H9 (cell line): Measurements from ENCODE around the gene COL4A2. TPM values are rescaled to one million over a fixed set of nuclear protein-coding genes. Genes with fewer than 3 reads are reported as not detected.

Experiments used
- DNase-seq: peaks from one replicate; pipeline ENCODE4 v3.0.0-alpha.2; 2017
- H2AFZ ChIP-seq: one replicate; pipeline ENCODE4 v1.6.1; 2013; ENCODE audit warnings: mild to moderate bottlenecking, low read length, control low read depth, moderate library complexity
- H2AK5ac ChIP-seq: 2 replicates; pipeline ENCODE4 v1.6.1; 2013; ENCODE audit warnings: low read length, control low read depth, mixed read lengths; ENCODE audit not compliant: insufficient read length
- H2BK120ac ChIP-seq: one replicate; pipeline ENCODE4 v1.6.1; 2013; ENCODE audit warnings: low read depth, mild to moderate bottlenecking, low read length, control low read depth, inconsistent platforms; ENCODE audit not compliant: poor library complexity, severe bottlenecking
- H2BK12ac ChIP-seq: 2 replicates; pipeline ENCODE4 v1.6.1; 2013; ENCODE audit warnings: low read length, control low read depth, mixed read lengths, low read depth; ENCODE audit not compliant: insufficient read length
- H2BK15ac ChIP-seq: 2 replicates; pipeline ENCODE4 v1.6.1; 2013; ENCODE audit warnings: low read depth, low read length, control low read depth
- H2BK20ac ChIP-seq: one replicate; pipeline ENCODE4 v1.6.1; 2013; ENCODE audit warnings: low read depth, mild to moderate bottlenecking, low read length, control low read depth, inconsistent platforms; ENCODE audit not compliant: poor library complexity, severe bottlenecking
- H2BK5ac ChIP-seq: 2 replicates; pipeline ENCODE4 v1.6.1; 2013; ENCODE audit warnings: low read length, control low read depth, mixed read lengths; ENCODE audit not compliant: insufficient read length
- H3K14ac ChIP-seq: 2 replicates; pipeline ENCODE4 v1.6.1; 2013; ENCODE audit warnings: low read length, control low read depth; ENCODE audit not compliant: insufficient read depth
- H3K18ac ChIP-seq: 2 replicates; pipeline ENCODE4 v1.6.1; 2013; ENCODE audit warnings: low read depth, mild to moderate bottlenecking, mixed read lengths, low read length, control low read depth; ENCODE audit not compliant: insufficient read length
- H3K23ac ChIP-seq: 2 replicates; pipeline ENCODE4 v1.6.1; 2013; ENCODE audit warnings: low read length, control low read depth, mixed read lengths, low read depth; ENCODE audit not compliant: insufficient read length
- H3K23me2 ChIP-seq: 2 replicates; pipeline ENCODE4 v1.6.1; 2013; ENCODE audit warnings: low read depth, mild to moderate bottlenecking, mixed read lengths, low read length, control low read depth; ENCODE audit not compliant: insufficient read length, poor library complexity, severe bottlenecking
- H3K27ac ChIP-seq: 2 replicates; pipeline ENCODE4 v1.5.1; 2013; ENCODE audit warnings: low read length, control low read depth, mixed read lengths, low read depth; ENCODE audit not compliant: insufficient read length
- H3K27me3 ChIP-seq: 2 replicates; pipeline ENCODE4 v1.6.1; 2013; ENCODE audit warnings: low read length, control low read depth, inconsistent platforms; ENCODE audit not compliant: insufficient read depth
- H3K4ac ChIP-seq: 2 replicates; pipeline ENCODE4 v1.6.1; 2013; ENCODE audit warnings: low read depth, mild to moderate bottlenecking, control low read depth, inconsistent platforms, low read length, moderate library complexity
- H3K4me1 ChIP-seq: 2 replicates; pipeline ENCODE4 v1.6.1; 2013; ENCODE audit warnings: low read length, control low read depth, inconsistent platforms; ENCODE audit not compliant: insufficient read depth
- H3K4me2 ChIP-seq: 2 replicates; pipeline ENCODE4 v1.6.1; 2013; ENCODE audit warnings: low read length, control low read depth, mixed read lengths; ENCODE audit not compliant: insufficient read length, insufficient read depth
- H3K56ac ChIP-seq: 2 replicates; pipeline ENCODE4 v1.6.1; 2013; ENCODE audit warnings: low read depth, mild to moderate bottlenecking, mixed read lengths, low read length, control low read depth; ENCODE audit not compliant: insufficient read length
- H3K79me1 ChIP-seq: 2 replicates; pipeline ENCODE4 v1.6.1; 2013; ENCODE audit warnings: low read depth, mild to moderate bottlenecking, moderate library complexity, low read length, control low read depth, inconsistent platforms; ENCODE audit not compliant: insufficient read depth, poor library complexity, severe bottlenecking
- H3K79me2 ChIP-seq: 2 replicates; pipeline ENCODE4 v1.6.1; 2013; ENCODE audit warnings: low read length, control low read depth, inconsistent platforms; ENCODE audit not compliant: insufficient read depth
- H3K9ac ChIP-seq: 2 replicates; pipeline ENCODE4 v1.6.1; 2013; ENCODE audit warnings: low read length, control low read depth, mixed read lengths; ENCODE audit not compliant: insufficient read length; ENCODE audit errors: extremely low read depth
- H3K9me3 ChIP-seq: one replicate; pipeline ENCODE4 v1.6.1; 2013; ENCODE audit warnings: low read depth, low read length, inconsistent platforms; ENCODE audit not compliant: control insufficient read depth
- H3T11ph ChIP-seq: one replicate; pipeline ENCODE4 v1.6.1; 2013; ENCODE audit warnings: mild to moderate bottlenecking, low read length, control low read depth, inconsistent platforms
- H4K20me1 ChIP-seq: one replicate; pipeline ENCODE4 v1.6.1; 2013; ENCODE audit not compliant: control insufficient read depth, insufficient read length, insufficient read depth
- H4K5ac ChIP-seq: 2 replicates; pipeline ENCODE4 v1.6.1; 2013; ENCODE audit warnings: low read depth, mild to moderate bottlenecking, mixed read lengths, low read length, control low read depth; ENCODE audit not compliant: insufficient read length
- H4K8ac ChIP-seq: replicated peaks from 2 replicates; pipeline ENCODE4 v1.6.1; 2013; ENCODE audit warnings: low read length, control low read depth, mixed read lengths, low read depth; ENCODE audit not compliant: insufficient read length
- H4K91ac ChIP-seq: 2 replicates; pipeline ENCODE4 v1.6.1; 2013; ENCODE audit warnings: low read depth, mild to moderate bottlenecking, moderate library complexity, mixed read lengths, low read length, control low read depth; ENCODE audit not compliant: insufficient read length
- H3K27ac Mint-ChIP-seq, 3 experiments: 2 replicates in 2 of 3; 3 replicates in 1 of 3; pipeline ENCODE4 v1.8.0; 2020 to 2021; ENCODE audit warnings: mixed read lengths in 3 of 3, mild to moderate bottlenecking in 1 of 3, moderate library complexity in 1 of 3
- H3K27me3 Mint-ChIP-seq: 2 replicates; pipeline ENCODE4 v1.8.0; 2021; ENCODE audit warnings: low read depth, mild to moderate bottlenecking, moderate library complexity, mixed read lengths
- H3K36me3 Mint-ChIP-seq, 3 experiments: 2 replicates in 2 of 3; 3 replicates in 1 of 3; pipeline ENCODE4 v1.8.0; 2020 to 2021; ENCODE audit warnings: low read depth in 3 of 3, mixed read lengths in 3 of 3; ENCODE audit not compliant: insufficient read depth in 1 of 3
- H3K4me1 Mint-ChIP-seq, 2 experiments: 2 replicates each; pipeline ENCODE4 v1.8.0; 2020; ENCODE audit warnings: mixed read lengths in 2 of 2
- H3K4me3 Mint-ChIP-seq, 2 experiments: 2 replicates in 1 of 2; 3 replicates in 1 of 2; pipeline ENCODE4 v1.8.0; 2020 to 2021; ENCODE audit warnings: mild to moderate bottlenecking in 2 of 2, mixed read lengths in 2 of 2, moderate library complexity in 1 of 2
- H3K9me3 Mint-ChIP-seq, 2 experiments: 2 replicates in 1 of 2; 3 replicates in 1 of 2; pipeline ENCODE4 v1.8.0; 2020; ENCODE audit warnings: mild to moderate bottlenecking in 2 of 2, mixed read lengths in 2 of 2, moderate library complexity in 1 of 2
- WGBS: extraction: QIAGEN DNeasy Blood & Tissue Kit; methylation state at CpG from one replicate; pipeline ENCODE4 v1.1.7; 2013; ENCODE audit warnings: missing lambda C conversion rate, low lambda C conversion rate, mixed read lengths; ENCODE audit not compliant: insufficient read length; ENCODE audit errors: extremely low coverage; 5-methylcytosine and 5-hydroxymethylcytosine counted together
- total RNA-seq: library from RNA; stranded (reverse); gene quantifications from 2 replicates; pipeline ENCODE4 v1.2.1, GENCODE V29; 2021
- TF ChIP-seq, protein P1 (sequence below): fragments of 200-600 bp; sonication (generic); conservative IDR thresholded peaks from 3 replicates; pipeline ENCODE4 v1.8.0; 2021; ENCODE audit warnings: antibody characterized with exemption, mild to moderate bottlenecking

Gene COL4A2
- total RNA-seq, 1 experiment from 2014 or later: 76.5 TPM

DNA sequence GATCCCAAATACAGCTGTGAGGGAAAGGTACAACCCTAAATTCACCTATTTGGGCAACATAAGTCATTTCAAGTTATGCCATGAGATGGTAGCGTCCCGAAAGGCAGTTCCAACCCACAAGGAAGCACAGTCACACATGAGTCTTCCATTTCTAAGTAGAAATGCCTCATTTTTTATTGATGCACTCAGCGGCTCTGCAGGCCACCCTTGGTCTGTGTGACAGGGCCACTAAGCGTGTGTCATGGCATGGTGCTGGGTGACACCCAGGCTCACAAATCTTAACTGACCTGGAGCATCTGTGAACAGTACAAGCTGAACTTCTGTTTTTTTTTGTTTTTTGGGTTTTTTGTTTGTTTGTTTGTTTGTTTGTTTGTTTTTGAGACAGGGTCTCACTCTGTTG is 239.3 kb downstream of the COL4A2 start:
- no peak overlapping the region for H2AFZ ChIP-seq
- no peak overlapping the region for H4K91ac ChIP-seq
- DNase-seq: no peak
- no peak overlapping the region for H3K4me3 Mint-ChIP-seq
- H3K4me1 ChIP-seq: no peaks in the 10 kb centered on the region
- H3K9me3 Mint-ChIP-seq: peaks cover 12 to 14% of the 10 kb centered on the region in 2 experiments
- H3K79me1 ChIP-seq: no peaks in the 10 kb centered on the region
- H2BK5ac ChIP-seq: no peak overlapping the region
- H4K5ac ChIP-seq: no peak overlapping the region
- H2AK5ac ChIP-seq: no peak overlapping the region
- no peaks in the 10 kb centered on the region for H3K27me3 ChIP-seq
- H4K20me1 ChIP-seq: no peaks in the 10 kb centered on the region
- no peak overlapping the region for H3K18ac ChIP-seq
- no peaks in the 10 kb centered on the region; the same call in 1 of the 2 replicates for H3K27me3 Mint-ChIP-seq
- H3K4me1 Mint-ChIP-seq: peaks cover 2 to 10% of the 10 kb centered on the region in 2 experiments; a peak in 2 of 4 replicates
- no peak overlapping the region for H3K27ac ChIP-seq
- peaks cover 4% of the 10 kb centered on the region for H3K9me3 ChIP-seq
- no peak overlapping the region for H3K27ac Mint-ChIP-seq
- H3K4ac ChIP-seq: no peak overlapping the region
- H3K36me3 Mint-ChIP-seq: peaks cover 8 to 31% (median 16%) of the 10 kb centered on the region in 3 experiments
- no peak overlapping the region for H2BK120ac ChIP-seq
- H3K23ac ChIP-seq: no peak overlapping the region
- no peak overlapping the region for H2BK15ac ChIP-seq
- H3K9ac ChIP-seq: no peak overlapping the region
- peaks cover 3% of the 10 kb centered on the region; the same call in 1 of the 2 replicates for H3K79me2 ChIP-seq
- H4K8ac ChIP-seq: no peak overlapping the region
- H3T11ph ChIP-seq: no peak overlapping the region
- no peaks in the 10 kb centered on the region for H3K23me2 ChIP-seq
- no peak overlapping the region for H3K14ac ChIP-seq
- no peak overlapping the region for H3K4me2 ChIP-seq
- TF ChIP-seq, protein P1, sequence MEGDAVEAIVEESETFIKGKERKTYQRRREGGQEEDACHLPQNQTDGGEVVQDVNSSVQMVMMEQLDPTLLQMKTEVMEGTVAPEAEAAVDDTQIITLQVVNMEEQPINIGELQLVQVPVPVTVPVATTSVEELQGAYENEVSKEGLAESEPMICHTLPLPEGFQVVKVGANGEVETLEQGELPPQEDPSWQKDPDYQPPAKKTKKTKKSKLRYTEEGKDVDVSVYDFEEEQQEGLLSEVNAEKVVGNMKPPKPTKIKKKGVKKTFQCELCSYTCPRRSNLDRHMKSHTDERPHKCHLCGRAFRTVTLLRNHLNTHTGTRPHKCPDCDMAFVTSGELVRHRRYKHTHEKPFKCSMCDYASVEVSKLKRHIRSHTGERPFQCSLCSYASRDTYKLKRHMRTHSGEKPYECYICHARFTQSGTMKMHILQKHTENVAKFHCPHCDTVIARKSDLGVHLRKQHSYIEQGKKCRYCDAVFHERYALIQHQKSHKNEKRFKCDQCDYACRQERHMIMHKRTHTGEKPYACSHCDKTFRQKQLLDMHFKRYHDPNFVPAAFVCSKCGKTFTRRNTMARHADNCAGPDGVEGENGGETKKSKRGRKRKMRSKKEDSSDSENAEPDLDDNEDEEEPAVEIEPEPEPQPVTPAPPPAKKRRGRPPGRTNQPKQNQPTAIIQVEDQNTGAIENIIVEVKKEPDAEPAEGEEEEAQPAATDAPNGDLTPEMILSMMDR: no peak
- no peak overlapping the region for H3K56ac ChIP-seq
- WGBS: no CpG with 5 or more reads among the region's 4 CpGs
- no peak overlapping the region for H2BK12ac ChIP-seq
- H2BK20ac ChIP-seq: no peak overlapping the region
